Retinal pigment epithelial cell (primary cell): ENCODE measurements around the gene RIN3.

Experiments used
- DNase-seq: peaks from one replicate; pipeline ENCODE4 v3.0.0-alpha.2; 2010; ENCODE audit warnings: low read depth
- H3K4me3 ChIP-seq: 2 replicates; pipeline ENCODE4 v1.5.1; 2011; ENCODE audit warnings: mild to moderate bottlenecking, low read length, control low read depth, moderate library complexity
- CTCF ChIP-seq: conservative IDR thresholded peaks from 2 replicates; pipeline ENCODE4 v1.5.1; 2011; ENCODE audit warnings: low read depth, low read length, control low read depth, inconsistent platforms

Gene RIN3

GRCh38 chr14:92673601-92674150 is 160.1 kb downstream of the RIN3 start:
- DNase-seq, result no peak
- no peak for TF ChIP-seq CTCF
- no peak overlapping the region for H3K4me3 ChIP-seq

- DNase-seq, result no peak
- no peak overlapping the region for H3K4me3 ChIP-seq
- TF ChIP-seq CTCF, result no peak
Measured at GRCh38 chr14:92675421-92675820, 161.8 kb downstream of the RIN3 start.

- DNase-seq, result no peak
- TF ChIP-seq CTCF, result no peak
- no peak overlapping the region for H3K4me3 ChIP-seq
Measured at GRCh38 chr14:92675976-92676375, 162.4 kb downstream of the RIN3 start.

GRCh38 chr14:92676403-92677086 is 163.0 kb downstream of the RIN3 start:
- TF ChIP-seq CTCF, result no peak
- H3K4me3 ChIP-seq, result no peak overlapping the region
- no peak for DNase-seq

GRCh38 chr14:92677087-92677668 is 163.6 kb downstream of the RIN3 start:
- no peak for DNase-seq
- no peak for TF ChIP-seq CTCF
- no peak overlapping the region for H3K4me3 ChIP-seq

GRCh38 chr14:92677955-92678354 is 164.4 kb downstream of the RIN3 start:
- TF ChIP-seq CTCF, result no peak

GRCh38 chr14:92678766-92679165 is 165.2 kb downstream of the RIN3 start:
- no peak for DNase-seq
- H3K4me3 ChIP-seq, result no peak overlapping the region
- no peak for TF ChIP-seq CTCF

More at GRCh38 chr14:92677955-92678354, 164.4 kb downstream of the RIN3 start:
- DNase-seq, result no peak
- no peak overlapping the region for H3K4me3 ChIP-seq
